ENCODE data around the gene FAM3C. TPM values are rescaled to one million over a fixed set of nuclear protein-coding genes. Genes with fewer than 3 reads are reported as not detected.

The FAM3C gene
- total RNA-seq, 1 experiment from 2014 or later = 37.9 TPM

GRCh38 chr7:121390617-121391016 lies 5.5 kb downstream of the FAM3C start:
- Histone ChIP-seq H3K27ac (ENCODE audit: low read length) (no peak overlapping the region), H2AFZ (ENCODE audit: low read length) (no peak overlapping the region), H3K4me2 (ENCODE audit: low read length) (no peak overlapping the region), H3K4me3 (ENCODE audit: low read length) (no peak overlapping the region), H3K9me2 (replicated peaks; ENCODE audit: low read length) (no peaks in the 10 kb centered on the region), H3K79me2 (ENCODE audit: low read length) (peaks cover 99% of the 10 kb centered on the region), H3K27me3 (ENCODE audit: low read length) (no peaks in the 10 kb centered on the region), H3F3A (ENCODE audit: low read length, unreplicated experiment) (no peaks in the 10 kb centered on the region), H3K9me3 (ENCODE audit: low read length) (no peaks in the 10 kb centered on the region), H3K36me3 (ENCODE audit: low read depth, low read length) (peaks cover 7% of the 10 kb centered on the region; the same call in 1 of the 2 replicates), H3K4me1 (ENCODE audit: insufficient read depth, low read length) (peaks cover 16% of the 10 kb centered on the region), H3K9ac (ENCODE audit: low read length) (no peak overlapping the region), H4K20me1 (ENCODE audit: low read length) (0 out of 2 replicates have a peak, but pooled peaks cover 12% of the 10 kb centered on the region)
- DNase-seq = no peak
- TF ChIP-seq CTCF (conservative IDR thresholded peaks at IDR 0.05; ENCODE audit: low read depth, low read length) (no peak), EZH2phosphoT487 (IDR thresholded peaks at IDR 0.05; ENCODE audit: borderline replicate concordance, low read length) (no peak), EZH2 (IDR thresholded peaks at IDR 0.05; ENCODE audit: low read length, unreplicated experiment) (no peak)
- ATAC-seq = no peak
- intact Hi-C loops (cut with micrococcal nuclease) = no loop called here
- BruUV-seq (replicated peaks) = no TSS peak
- CTCF ChIA-PET = no interaction called here
- POLR2A ChIA-PET (ENCODE audit: unreplicated experiment) = no interaction called here

- intact Hi-C loops (cut with micrococcal nuclease) = no loop called here
- Histone ChIP-seq H3K27me3 (ENCODE audit: low read length) (no peaks in the 10 kb centered on the region), H2AFZ (ENCODE audit: low read length) (no peak overlapping the region), H3K9me2 (replicated peaks; ENCODE audit: low read length) (no peaks in the 10 kb centered on the region), H3K4me2 (ENCODE audit: low read length) (no peak overlapping the region), H3F3A (ENCODE audit: low read length, unreplicated experiment) (no peaks in the 10 kb centered on the region), H3K9ac (ENCODE audit: low read length) (no peak overlapping the region), H3K36me3 (ENCODE audit: low read depth, low read length) (peaks cover 7% of the 10 kb centered on the region; the same call in 1 of the 2 replicates), H3K79me2 (ENCODE audit: low read length) (peaks cover 98% of the 10 kb centered on the region), H3K9me3 (ENCODE audit: low read length) (no peaks in the 10 kb centered on the region), H3K27ac (ENCODE audit: low read length) (no peak overlapping the region), H3K4me1 (ENCODE audit: insufficient read depth, low read length) (peaks cover 20% of the 10 kb centered on the region), H3K4me3 (ENCODE audit: low read length) (no peak overlapping the region), H4K20me1 (ENCODE audit: low read length) (0 out of 2 replicates have a peak, but pooled peaks cover 12% of the 10 kb centered on the region)
- BruUV-seq (replicated peaks) = no TSS peak
- DNase-seq = no peak
- ChIA-PET CTCF (no interaction called here), POLR2A (ENCODE audit: unreplicated experiment) (no interaction called here)
- no peak for TF ChIP-seq EZH2phosphoT487 (IDR thresholded peaks at IDR 0.05; ENCODE audit: borderline replicate concordance, low read length)
- TF ChIP-seq CTCF (conservative IDR thresholded peaks at IDR 0.05; ENCODE audit: low read depth, low read length) = no peak
- no peak for TF ChIP-seq EZH2 (IDR thresholded peaks at IDR 0.05; ENCODE audit: low read length, unreplicated experiment)
- no peak for ATAC-seq
These were observed 6.0 kb downstream of the FAM3C start for GRCh38 chr7:121390109-121390508.

- no peak overlapping the region for H3K9ac ChIP-seq (ENCODE audit: low read length)
- BruUV-seq (replicated peaks) = no TSS peak
- peaks cover 11% of the 10 kb centered on the region; the same call in 1 of the 2 replicates for H3K36me3 ChIP-seq (ENCODE audit: low read depth, low read length)
- H4K20me1 ChIP-seq (ENCODE audit: low read length) = 0 out of 2 replicates have a peak, but pooled peaks cover 4% of the 10 kb centered on the region
- H3K4me3 ChIP-seq (ENCODE audit: low read length) = no peak overlapping the region
- no peaks in the 10 kb centered on the region for H3F3A ChIP-seq (ENCODE audit: low read length, unreplicated experiment)
- H3K79me2 ChIP-seq (ENCODE audit: low read length) = peaks cover 98% of the 10 kb centered on the region
- POLR2A ChIA-PET (ENCODE audit: unreplicated experiment) = no interaction called here
- H2AFZ ChIP-seq (ENCODE audit: low read length) = no peak overlapping the region
- no peak overlapping the region for H3K27ac ChIP-seq (ENCODE audit: low read length)
- no peak for TF ChIP-seq EZH2 (IDR thresholded peaks at IDR 0.05; ENCODE audit: low read length, unreplicated experiment)
- H3K9me2 ChIP-seq (replicated peaks; ENCODE audit: low read length) = no peaks in the 10 kb centered on the region
- ATAC-seq = no peak
- no peak for DNase-seq
- CTCF ChIA-PET = no interaction called here
- H3K27me3 ChIP-seq (ENCODE audit: low read length) = no peaks in the 10 kb centered on the region
- H3K9me3 ChIP-seq (ENCODE audit: low read length) = no peaks in the 10 kb centered on the region
- intact Hi-C loops (cut with micrococcal nuclease) = no loop called here
- H3K4me1 ChIP-seq (ENCODE audit: insufficient read depth, low read length) = peaks cover 17% of the 10 kb centered on the region
- H3K4me2 ChIP-seq (ENCODE audit: low read length) = no peak overlapping the region
These were observed 7.2 kb downstream of the FAM3C start for GRCh38 chr7:121388950-121389349.
